Measurements from ENCODE around the gene NTF4.
A peak's percentile ranks its signal among the peaks of the same experiment; 100 is the strongest.

Gene NTF4

DNA sequence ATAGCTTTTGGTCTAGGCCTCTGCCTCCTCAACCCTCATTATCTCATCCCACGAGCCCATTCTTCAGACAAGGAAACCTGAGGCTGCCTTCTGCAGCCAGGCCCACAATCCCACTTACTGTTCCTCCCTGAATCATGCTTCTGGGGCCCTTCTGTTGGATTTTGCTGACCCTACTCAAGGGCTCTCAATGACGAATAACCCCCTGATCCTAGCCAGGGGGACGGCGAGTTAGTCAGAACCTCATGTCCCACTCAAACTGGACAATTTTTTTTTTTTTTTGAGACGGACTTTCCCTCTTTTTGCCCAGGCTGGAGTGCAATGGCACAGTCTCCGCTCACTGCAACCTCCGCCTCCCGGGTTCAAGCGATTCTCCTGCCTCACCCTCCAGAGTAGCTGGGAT is 42.5 kb downstream of the NTF4 start:
- H3K4me3 ChIP-seq (ENCODE audit: low read length): no peak overlapping the region
- no peak for TF ChIP-seq ZNF274 (IDR thresholded peaks at IDR 0.05; ENCODE audit: low read depth, low read length)

DNA sequence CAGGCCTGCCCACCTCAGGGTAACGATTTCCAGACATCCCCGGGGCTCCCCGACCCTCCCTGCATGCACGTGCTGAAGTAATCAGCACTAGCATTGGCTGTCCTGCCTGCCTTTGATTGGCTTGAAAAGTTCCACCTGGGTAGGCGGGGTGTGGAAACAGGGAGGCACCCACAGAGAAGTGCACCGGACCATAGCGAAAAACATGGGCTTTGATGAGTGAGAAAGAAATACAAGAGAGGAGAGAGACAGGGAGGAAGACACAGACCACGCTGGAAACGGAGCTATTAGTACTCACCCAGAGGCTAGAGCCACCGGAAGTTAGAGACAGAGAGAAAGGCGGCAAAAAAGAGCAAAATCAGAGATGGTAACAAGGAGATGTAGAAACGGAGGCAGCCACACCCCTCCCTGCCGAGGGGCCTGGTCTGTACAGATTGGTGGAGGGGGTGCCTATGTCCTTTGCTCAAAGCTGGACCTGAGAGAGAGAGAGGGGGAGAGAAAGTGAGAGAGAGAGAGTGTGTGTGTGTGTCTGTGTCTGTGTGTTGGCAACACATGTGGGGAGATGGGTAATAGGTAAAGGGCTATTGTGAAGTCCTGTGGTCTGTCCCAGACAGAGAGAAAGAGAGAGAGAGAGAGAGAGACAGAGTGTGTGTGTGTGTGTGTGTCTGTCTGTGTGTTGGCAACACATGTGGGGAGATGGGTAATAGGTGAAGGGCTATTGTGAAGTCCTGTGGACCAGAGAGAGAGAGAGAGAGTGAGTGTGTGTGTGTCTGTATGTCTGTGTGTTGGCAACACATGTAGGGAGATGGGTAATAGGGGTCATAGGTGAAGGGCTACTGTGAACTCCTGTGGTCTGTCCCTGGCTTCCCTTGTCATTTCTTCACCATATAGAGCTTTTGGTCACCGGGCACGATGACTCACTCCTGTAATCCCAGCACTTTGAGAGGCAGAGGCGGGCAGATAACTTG is 43.4 kb downstream of the NTF4 start:
- H3K4me3 ChIP-seq (ENCODE audit: low read length): no peak overlapping the region
- TF ChIP-seq ZNF274 (IDR thresholded peaks at IDR 0.05; ENCODE audit: low read depth, low read length): no peak

DNA sequence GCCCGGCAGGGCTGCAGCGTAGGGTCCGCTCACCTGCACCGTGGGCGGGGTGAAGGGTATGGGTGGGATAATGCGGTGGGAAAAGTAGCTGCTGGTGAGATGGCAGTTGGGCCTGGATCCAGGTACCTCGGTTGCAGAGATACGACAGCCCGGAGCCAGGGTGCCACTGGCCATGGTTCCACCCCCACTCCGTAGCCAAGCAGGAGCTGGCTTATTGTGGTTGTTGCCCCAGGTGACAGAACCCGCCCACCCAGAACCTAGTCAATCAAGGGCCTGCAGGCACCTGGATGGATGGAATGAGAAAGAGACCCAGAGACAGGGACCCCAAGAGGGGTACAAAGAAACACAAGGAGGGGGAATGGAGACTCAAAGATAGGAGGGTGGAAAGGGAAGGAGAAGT is 44.3 kb downstream of the NTF4 start:
- H3K4me3 ChIP-seq (ENCODE audit: low read length): no peak overlapping the region
- TF ChIP-seq ZNF274 (IDR thresholded peaks at IDR 0.05; ENCODE audit: low read depth, low read length): no peak

- peak overlapping the region; percentile 25; the same call in 1 of the 2 replicates for H3K4me3 ChIP-seq (ENCODE audit: low read length)
- TF ChIP-seq ZNF274 (IDR thresholded peaks at IDR 0.05; ENCODE audit: low read depth, low read length): no peak
These were observed 45.2 kb downstream of the NTF4 start for GRCh38 chr19:49019242-49019932.

DNA sequence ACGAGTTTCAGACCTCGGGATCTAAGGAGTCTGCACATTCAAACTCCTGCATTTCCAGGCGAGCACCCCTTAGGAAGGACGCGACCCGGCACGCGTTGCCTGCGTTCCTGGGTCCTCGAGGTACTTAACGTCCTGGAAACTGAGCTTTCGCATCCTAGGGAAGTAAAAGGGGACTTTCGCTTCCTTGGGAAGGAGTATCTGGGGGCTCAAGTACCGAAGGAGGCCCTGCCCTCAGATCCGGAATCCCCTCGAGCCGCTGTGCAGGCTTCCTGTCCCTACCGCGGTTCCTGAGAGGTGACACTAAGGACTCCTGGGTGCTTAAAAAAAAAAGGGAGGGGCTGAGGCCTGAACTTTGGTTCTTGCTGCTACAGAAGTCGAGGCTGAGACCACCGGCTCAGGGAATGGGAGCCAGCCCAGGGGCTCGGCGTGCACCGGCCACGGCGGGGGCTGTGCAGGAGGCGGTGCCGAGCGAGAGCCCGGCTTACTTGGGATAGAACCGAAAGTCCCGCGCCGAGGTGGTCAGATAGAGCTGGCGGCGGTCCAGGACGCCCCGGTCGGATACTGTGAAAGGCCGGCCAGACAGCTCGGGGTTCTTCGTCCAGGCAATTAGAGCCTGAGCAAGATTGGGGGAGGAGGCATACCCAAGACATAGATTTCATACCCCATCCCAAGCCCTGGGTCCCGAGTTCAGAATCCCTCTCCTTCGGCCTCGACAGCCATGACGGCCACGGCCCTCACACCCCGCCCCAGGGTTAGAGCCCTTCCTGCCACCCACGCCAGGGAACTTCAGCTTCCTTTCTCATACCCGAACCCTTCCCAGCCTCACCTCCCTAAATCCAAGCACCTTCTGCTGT is 46.0 kb downstream of the NTF4 start:
- H3K4me3 ChIP-seq (ENCODE audit: low read length): peak overlapping the region; percentile 33; the same call in 1 of the 2 replicates

- peak overlapping the region; percentile 33; the same call in 1 of the 2 replicates for H3K4me3 ChIP-seq (ENCODE audit: low read length)
- TF ChIP-seq ZNF274 (IDR thresholded peaks at IDR 0.05; ENCODE audit: low read depth, low read length): no peak
These were observed 46.8 kb downstream of the NTF4 start for GRCh38 chr19:49017666-49018351.

DNA sequence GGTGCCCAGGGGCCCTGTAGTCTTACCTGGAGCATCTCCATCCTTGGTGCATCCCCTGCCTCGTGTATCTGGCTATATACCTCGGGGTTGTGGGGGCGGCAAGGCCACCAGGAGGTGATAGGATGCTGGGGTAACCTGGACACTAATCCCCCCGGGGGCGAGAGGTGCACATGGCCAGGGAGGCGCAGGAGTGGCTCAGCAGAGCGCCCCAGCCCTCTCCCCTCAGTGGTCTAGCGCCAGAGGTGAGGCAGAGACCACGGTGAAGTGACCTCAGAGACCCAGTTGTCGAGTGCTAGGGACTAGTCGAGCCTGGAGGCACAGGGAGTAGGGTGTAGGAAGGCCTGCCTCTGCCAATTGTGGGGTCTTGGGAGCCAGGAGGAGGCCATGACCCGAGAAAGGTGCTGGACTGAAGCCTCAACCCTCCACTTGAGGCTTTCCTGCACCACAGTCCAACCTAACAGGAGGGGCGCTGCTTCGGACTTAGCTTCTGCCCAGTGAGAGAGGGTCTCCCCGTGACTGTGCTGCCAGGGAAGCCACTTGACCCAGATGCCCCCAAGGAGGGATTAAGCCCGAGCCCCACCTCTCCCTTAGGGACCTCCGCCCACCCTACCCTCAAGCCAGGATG is 47.5 kb downstream of the NTF4 start, which contains the start of gene LHB:
Gene LHB (minus strand): TSS at position 51 of the 625 bp plus-strand sequence. CDS start 10 bp downstream, at position 41.
- TF ChIP-seq ZNF274 (IDR thresholded peaks at IDR 0.05; ENCODE audit: low read depth, low read length): no peak
- peak within 1 kb of the TSS; percentile 33; the same call in 1 of the 2 replicates for H3K4me3 ChIP-seq (ENCODE audit: low read length)

DNA sequence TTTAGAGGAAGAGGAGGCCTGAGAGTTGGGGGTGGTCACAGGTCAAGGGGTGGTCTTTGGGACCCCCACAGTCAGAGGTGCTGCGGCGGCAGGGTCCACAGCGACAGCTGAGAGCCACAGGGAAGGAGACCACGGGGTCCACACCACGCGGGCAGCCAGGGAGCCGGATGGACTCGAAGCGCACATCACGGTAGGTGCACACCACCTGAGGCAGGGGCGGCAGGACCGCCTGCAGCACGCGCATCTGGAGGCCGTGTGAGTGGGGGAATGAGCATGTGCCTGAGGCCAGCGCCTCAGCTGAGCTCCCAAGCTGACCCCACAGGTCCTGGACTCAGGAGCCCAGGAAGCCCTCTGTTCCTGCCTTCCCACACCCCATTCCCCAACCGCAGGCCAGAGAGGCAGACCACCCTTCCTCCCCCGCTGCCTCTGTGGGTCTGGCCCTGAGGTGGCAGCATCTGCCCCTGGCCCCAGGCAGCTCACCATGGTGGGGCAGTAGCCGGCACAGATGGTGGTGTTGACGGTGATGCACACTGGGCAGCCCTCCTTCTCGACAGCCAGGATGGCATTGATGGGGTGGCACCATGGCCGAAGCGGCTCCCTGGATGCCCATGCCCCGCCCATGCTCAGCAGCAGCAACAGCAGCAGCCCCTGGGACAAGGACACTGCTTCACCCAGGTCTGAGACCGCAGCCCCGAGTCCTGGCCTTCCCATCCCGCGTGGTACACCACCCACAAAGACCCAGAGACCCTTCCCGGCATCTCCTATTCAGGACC is 48.4 kb downstream of the NTF4 start:
- TF ChIP-seq ZNF274 (IDR thresholded peaks at IDR 0.05; ENCODE audit: low read depth, low read length): no peak
- H3K4me3 ChIP-seq (ENCODE audit: low read length): no peak overlapping the region

GRCh38 chr19:49014870-49015255 is 49.8 kb downstream of the NTF4 start:
- H3K4me3 ChIP-seq (ENCODE audit: low read length): no peak overlapping the region
- no peak for TF ChIP-seq ZNF274 (IDR thresholded peaks at IDR 0.05; ENCODE audit: low read depth, low read length)

DNA sequence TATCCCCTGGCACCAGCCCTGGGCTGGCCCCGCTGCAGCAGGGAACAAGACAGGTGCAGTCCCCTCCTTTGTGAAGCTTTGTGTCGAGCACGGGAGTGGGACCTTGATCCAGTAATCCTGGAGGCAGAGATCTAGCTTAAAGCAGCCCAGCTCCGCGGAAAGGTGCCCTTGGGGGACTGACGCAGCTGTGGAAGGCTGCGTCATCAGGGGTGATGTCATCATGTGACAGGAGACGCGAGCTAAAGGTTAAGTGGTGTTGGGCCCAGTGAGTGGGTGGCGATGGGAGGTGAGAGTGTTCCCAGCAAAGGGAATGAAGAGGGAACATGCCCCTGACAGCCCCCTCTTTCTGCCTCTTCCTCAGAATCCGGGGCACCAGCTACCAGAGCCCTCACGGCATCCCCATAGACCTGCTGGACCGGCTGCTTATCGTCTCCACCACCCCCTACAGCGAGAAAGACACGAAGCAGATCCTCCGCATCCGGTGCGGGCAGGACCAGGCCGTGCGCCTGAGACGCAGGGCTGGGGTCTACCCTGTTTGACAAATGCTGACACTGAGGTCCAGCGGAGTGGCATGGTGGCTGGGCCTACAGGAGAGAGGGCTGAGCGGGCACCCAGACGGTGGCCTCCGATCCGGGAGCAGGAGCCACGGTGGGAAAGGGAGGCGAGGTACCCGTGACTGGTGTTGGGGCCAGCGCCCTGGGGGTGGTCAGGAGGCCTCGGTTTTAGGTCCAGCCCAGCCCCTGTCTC is 50.3 kb downstream of the NTF4 start:
- H3K4me3 ChIP-seq (ENCODE audit: low read length): no peak overlapping the region
- no peak for TF ChIP-seq ZNF274 (IDR thresholded peaks at IDR 0.05; ENCODE audit: low read depth, low read length)

- no peak overlapping the region for H3K4me3 ChIP-seq (ENCODE audit: low read length)
These were observed 53.4 kb downstream of the NTF4 start for GRCh38 chr19:49011194-49011593.

More at GRCh38 chr19:49011194-49011593, 53.4 kb downstream of the NTF4 start:
- no peak for TF ChIP-seq ZNF274 (IDR thresholded peaks at IDR 0.05; ENCODE audit: low read depth, low read length)
